Fibroblast of lung (primary cell): Measurements from ENCODE around the gene ARFIP1.

Experiments used
- EZH2 ChIP-seq: IDR thresholded peaks from 2 replicates; pipeline ENCODE4 v1.5.1; 2012; ENCODE audit warnings: low read length, control low read depth, mild to moderate bottlenecking; ENCODE audit errors: missing control alignments
- TF ChIP-seq, protein P1 (sequence below), 2 donors: IDR thresholded peaks in 1 of 2; conservative IDR thresholded peaks in 1 of 2; 1 replicate in 1 of 2; 2 replicates in 1 of 2; pipeline ENCODE4 v1.5.1; 2011 to 2012; ENCODE audit warnings: low read length in 2 of 2, control low read depth in 1 of 2, inconsistent platforms in 1 of 2, low read depth in 1 of 2, mild to moderate bottlenecking in 1 of 2

DNA sequence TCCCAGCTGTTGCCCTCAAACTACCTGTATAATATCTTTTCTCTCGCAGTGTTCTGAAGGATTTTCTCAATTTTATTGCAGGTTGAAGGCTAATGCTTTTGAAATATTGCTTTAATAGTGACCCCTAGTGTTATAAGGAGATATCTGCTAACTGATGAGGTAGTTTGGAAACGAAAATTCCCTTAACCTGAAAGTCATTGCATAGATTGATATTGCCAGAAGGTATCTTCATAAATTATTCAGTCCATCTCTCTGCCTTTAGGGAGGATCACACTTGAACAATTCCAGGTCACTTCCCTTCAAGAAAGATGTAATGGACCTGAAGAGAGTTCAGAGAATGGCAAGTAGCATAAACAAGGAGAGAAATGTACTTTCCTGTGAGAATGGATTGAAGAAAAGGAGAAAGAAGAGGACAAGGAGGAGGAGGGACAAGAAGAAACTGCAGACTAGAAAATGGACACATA lies 44.3 kb upstream of the ARFIP1 start:
- TF ChIP-seq, protein P1, sequence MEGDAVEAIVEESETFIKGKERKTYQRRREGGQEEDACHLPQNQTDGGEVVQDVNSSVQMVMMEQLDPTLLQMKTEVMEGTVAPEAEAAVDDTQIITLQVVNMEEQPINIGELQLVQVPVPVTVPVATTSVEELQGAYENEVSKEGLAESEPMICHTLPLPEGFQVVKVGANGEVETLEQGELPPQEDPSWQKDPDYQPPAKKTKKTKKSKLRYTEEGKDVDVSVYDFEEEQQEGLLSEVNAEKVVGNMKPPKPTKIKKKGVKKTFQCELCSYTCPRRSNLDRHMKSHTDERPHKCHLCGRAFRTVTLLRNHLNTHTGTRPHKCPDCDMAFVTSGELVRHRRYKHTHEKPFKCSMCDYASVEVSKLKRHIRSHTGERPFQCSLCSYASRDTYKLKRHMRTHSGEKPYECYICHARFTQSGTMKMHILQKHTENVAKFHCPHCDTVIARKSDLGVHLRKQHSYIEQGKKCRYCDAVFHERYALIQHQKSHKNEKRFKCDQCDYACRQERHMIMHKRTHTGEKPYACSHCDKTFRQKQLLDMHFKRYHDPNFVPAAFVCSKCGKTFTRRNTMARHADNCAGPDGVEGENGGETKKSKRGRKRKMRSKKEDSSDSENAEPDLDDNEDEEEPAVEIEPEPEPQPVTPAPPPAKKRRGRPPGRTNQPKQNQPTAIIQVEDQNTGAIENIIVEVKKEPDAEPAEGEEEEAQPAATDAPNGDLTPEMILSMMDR (conservative IDR thresholded peaks at IDR 0.05 in 1 of 2, IDR thresholded peaks at IDR 0.05 in 1 of 2; ENCODE audit: low read depth in 1 of 2, low read length in 2 of 2) = peak; percentile 22 to 54
- TF ChIP-seq EZH2 = no peak
